Body of pancreas (tissue), 4 donors: Measurements from ENCODE around the gene NCAPD3. TPM values are rescaled to one million over a fixed set of nuclear protein-coding genes. Genes with fewer than 3 reads are reported as not detected.

Source experiments
- ATAC-seq: fragments of 150-250 bp; one replicate; pipeline ENCODE4 v1.9.1; 2016
- DNase-seq, 4 donors: peaks; one replicate each; pipeline ENCODE4 v3.0.0-alpha.2; 2019
- H3K27ac ChIP-seq, 4 donors: fragments of 200-600 bp; sonication (generic); 1 replicate in 3 of 4; 2 replicates in 1 of 4; pipeline versions ENCODE4 v1.5.1 to v1.6.1; 2016 to 2019; ENCODE audit warnings: mild to moderate bottlenecking in 1 of 4, mixed read lengths in 1 of 4, moderate library complexity in 1 of 4
- H3K27me3 ChIP-seq, 2 donors: fragments of 200-600 bp; sonication (generic); one replicate each; pipeline ENCODE4 v1.6.0; 2016; ENCODE audit warnings: mild to moderate bottlenecking in 1 of 2
- H3K36me3 ChIP-seq, 2 donors: fragments of 200-600 bp; sonication (generic); replicated peaks in 1 of 2; 2 replicates each; pipeline ENCODE4 v1.5.1; 2016; ENCODE audit warnings: low read depth in 2 of 2; ENCODE audit not compliant: insufficient read depth in 1 of 2
- H3K4me1 ChIP-seq: fragments of 200-600 bp; sonication (generic); one replicate; pipeline ENCODE4 v1.6.0; 2016
- H3K4me3 ChIP-seq, 2 donors: fragments of 200-600 bp; sonication (generic); 1 replicate in 1 of 2; 2 replicates in 1 of 2; pipeline ENCODE4 v1.5.1; 2016 to 2019
- H3K9me3 ChIP-seq, 3 donors: fragments of 200-600 bp; sonication (generic); 1 replicate in 2 of 3; 2 replicates in 1 of 3; pipeline ENCODE4 v1.5.1; 2016
- CTCF ChIP-seq, 7 experiments: fragments of 450-650 bp in 4 of 7; fragments of 200-600 bp in 3 of 7; sonication (generic) in 3 of 7; IDR thresholded peaks; one replicate each; pipeline ENCODE4 v1.5.1; 2016 to 2019; ENCODE audit warnings: antibody characterized with exemption in 7 of 7
- POLR2A ChIP-seq, 3 donors: fragments of 450-650 bp; IDR thresholded peaks; one replicate each; pipeline ENCODE4 v1.6.1; 2016; ENCODE audit warnings: antibody characterized with exemption in 3 of 3, mild to moderate bottlenecking in 2 of 3
- WGBS, 2 donors: methylation state at CpG; one replicate each; pipeline ENCODE4 v1.1.5; 2017; 5-methylcytosine and 5-hydroxymethylcytosine counted together
- intact Hi-C: fragments of 100-400 bp; cut with DNase I; formaldehyde crosslinking; loops from one replicate; pipeline ENCODE4 v1.15.1; 2023
- total RNA-seq, 2 donors: library from RNA; depleted of rRNA; stranded (reverse); fragments of >200 nt; gene quantifications; one replicate each; pipeline ENCODE4 v1.1.0, GENCODE V29; 2016

The NCAPD3 gene
- total RNA-seq, 2 donors from 2014 or later = 4.7 to 10.9 TPM

- no peaks in the 10 kb centered on the region for H3K9me3 ChIP-seq
- DNase-seq (no peak), ATAC-seq (no peak)
- no peaks in the 10 kb centered on the region for H3K27me3 ChIP-seq
- TF ChIP-seq POLR2A (IDR thresholded peaks at IDR 0.05) = no peak
- no peak for TF ChIP-seq CTCF (IDR thresholded peaks at IDR 0.05)
- 82 to 87% methylated on average over 9 of the region's 9 CpGs for WGBS, 2 donors
- intact Hi-C loops = no loop called here
- no peak overlapping the region for H3K4me3 ChIP-seq
- H3K4me1 ChIP-seq = peaks cover 10% of the 10 kb centered on the region
- no peaks in the 10 kb centered on the region for H3K36me3 ChIP-seq
- H3K27ac ChIP-seq = peak overlapping the region in 1 of 4 donors; percentile 17
Observed at GRCh38 chr11:134125507-134125906, 98.3 kb downstream of the NCAPD3 start.

- H3K27ac ChIP-seq = peak overlapping the region in 2 of 4 donors; percentile 17 to 30
- H3K27me3 ChIP-seq = no peaks in the 10 kb centered on the region
- H3K36me3 ChIP-seq = no peaks in the 10 kb centered on the region
- peak; percentile 28 to 66 (median 44) for DNase-seq
- peak; percentile 66 for ATAC-seq
- TF ChIP-seq POLR2A (IDR thresholded peaks at IDR 0.05) (no peak), CTCF (IDR thresholded peaks at IDR 0.05) (peak in 1 of 7 experiments; percentile 5)
- no peaks in the 10 kb centered on the region for H3K9me3 ChIP-seq
- no peak overlapping the region for H3K4me3 ChIP-seq
- 4 to 20% methylated on average over 13 to 54 of the region's 54 CpGs for WGBS, 2 donors
- intact Hi-C loops = no loop called here
- H3K4me1 ChIP-seq = peaks cover 10% of the 10 kb centered on the region
Observed at GRCh38 chr11:134124660-134125451, 98.9 kb downstream of the NCAPD3 start.

GRCh38 chr11:134120921-134121526 lies 102.7 kb downstream of the NCAPD3 start:
- DNase-seq (no peak), ATAC-seq (no peak)
- H3K4me1 ChIP-seq = peaks cover 10% of the 10 kb centered on the region
- TF ChIP-seq POLR2A (IDR thresholded peaks at IDR 0.05) = no peak
- no peak for TF ChIP-seq CTCF (IDR thresholded peaks at IDR 0.05)
- intact Hi-C loops = no loop called here
- peak overlapping the region in 2 of 4 donors; percentile 33 to 61 for H3K27ac ChIP-seq
- WGBS, 2 donors = 57 to 58% methylated on average over 9 of the region's 9 CpGs
- H3K4me3 ChIP-seq = no peak overlapping the region
- H3K27me3 ChIP-seq = no peaks in the 10 kb centered on the region
- no peaks in the 10 kb centered on the region for H3K9me3 ChIP-seq
- H3K36me3 ChIP-seq = no peaks in the 10 kb centered on the region

- Histone ChIP-seq H3K27ac (peak overlapping the region in 2 of 4 donors; percentile 34 to 61), H3K27me3 (no peaks in the 10 kb centered on the region), H3K9me3 (no peaks in the 10 kb centered on the region), H3K4me1 (peaks cover 9% of the 10 kb centered on the region), H3K4me3 (no peak overlapping the region), H3K36me3 (no peaks in the 10 kb centered on the region)
- TF ChIP-seq POLR2A (IDR thresholded peaks at IDR 0.05) = no peak
- TF ChIP-seq CTCF (IDR thresholded peaks at IDR 0.05) = no peak
- WGBS, 2 donors = 54 to 64% methylated on average over 13 of the region's 13 CpGs
- ATAC-seq (peak; percentile 39), DNase-seq (peak in 2 of 4 donors; percentile 13 to 36)
- intact Hi-C loops = no loop called here
Observed at GRCh38 chr11:134120143-134120850, 103.5 kb downstream of the NCAPD3 start.
